ENCODE results near the gene BRIP1. TPM values are rescaled to one million over a fixed set of nuclear protein-coding genes. Genes with fewer than 3 reads are reported as not detected.

Gene BRIP1
- total RNA-seq, 8 experiments from 2014 or later: 0.50 to 11.9 (median 1.0) TPM

DNA sequence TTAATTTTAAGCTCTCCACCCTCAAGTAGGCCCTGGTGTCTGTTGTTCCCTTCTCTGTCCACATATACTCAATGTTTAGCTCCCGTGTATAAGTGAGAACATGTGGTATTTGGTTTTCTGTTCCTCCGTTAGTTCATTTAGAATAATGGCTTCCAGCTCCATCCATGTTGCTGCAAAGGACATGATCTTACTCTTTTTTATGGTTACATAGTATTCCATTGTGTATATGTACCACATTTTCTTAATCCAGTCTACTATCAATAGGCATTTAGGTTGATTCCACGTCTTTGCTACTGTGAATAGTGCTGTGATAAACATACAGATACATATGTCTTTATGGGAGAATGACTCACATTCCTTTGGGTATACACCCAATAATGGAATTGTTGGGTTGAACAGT, 160.9 kb downstream of the BRIP1 start:
- ATAC-seq (replicated peaks in 6 of 8): no peak
- Histone ChIP-seq H3K27ac (no peak overlapping the region), H3K4me1 (replicated peaks in 1 of 2) (no peaks in the 10 kb centered on the region), H3K4me3 (no peak overlapping the region)
- 71 to 100% (median 90%) methylated on average over 1 to 3 of the region's 3 CpGs; no CpG with 5 or more reads in 3 of the 10 experiments for WGBS, 10 experiments
- in situ Hi-C loops (cut with MboI; ENCODE audit: low pct_unique_long_range_greater_than_20kb in 2 of 9, low sequenced_read_pairs in 9 of 9, unreplicated experiment in 9 of 9): no loop called here

DNA sequence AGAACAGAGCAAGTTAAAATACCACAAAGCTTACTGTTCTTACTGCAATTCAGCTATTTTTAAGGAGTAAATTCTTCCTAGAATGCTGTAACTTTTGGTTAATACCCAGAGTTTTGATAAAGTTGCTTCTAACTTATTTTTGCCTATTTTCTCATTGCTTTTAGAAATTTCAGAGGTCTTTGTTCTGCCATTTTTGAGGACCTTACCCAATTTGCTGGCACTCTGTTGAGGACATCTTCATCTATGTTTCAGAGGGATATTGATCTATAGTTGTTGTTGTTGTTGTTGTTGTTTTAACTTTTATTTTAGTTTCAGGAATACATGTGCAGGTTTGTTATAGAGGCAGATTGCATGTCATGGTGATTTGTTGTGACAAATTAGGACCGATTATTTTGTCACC, 161.3 kb downstream of the BRIP1 start:
- no peak for ATAC-seq (replicated peaks in 6 of 8)
- in situ Hi-C loops (cut with MboI; ENCODE audit: low pct_unique_long_range_greater_than_20kb in 2 of 9, low sequenced_read_pairs in 9 of 9, unreplicated experiment in 9 of 9): no loop called here
- 86 to 100% (median 100%) methylated on average over 1 of the region's 1 CpG; no CpG with 5 or more reads in 2 of the 10 experiments for WGBS, 10 experiments
- H3K4me3 ChIP-seq: no peak overlapping the region
- no peaks in the 10 kb centered on the region for H3K4me1 ChIP-seq (replicated peaks in 1 of 2)
- H3K27ac ChIP-seq: no peak overlapping the region

DNA sequence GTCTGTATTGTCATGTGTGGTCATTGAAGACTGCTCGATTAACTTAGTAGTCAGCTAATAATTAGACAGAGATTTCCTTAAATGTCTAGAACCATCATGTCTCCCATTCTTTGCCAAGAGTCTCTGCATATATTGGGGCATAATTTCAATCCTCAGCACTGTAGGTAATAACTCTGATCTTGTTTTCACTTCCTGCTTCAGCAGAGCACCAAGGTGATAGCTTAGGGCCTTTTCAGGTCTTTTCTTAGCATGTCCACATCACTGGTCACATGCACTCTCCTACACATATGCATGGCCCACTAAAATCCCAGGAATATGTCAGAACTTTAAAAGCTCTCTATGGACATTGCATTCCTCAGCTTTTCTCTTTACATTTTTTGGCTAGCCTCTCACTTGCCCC, 162.0 kb downstream of the BRIP1 start:
- no peak for ATAC-seq (replicated peaks in 6 of 8)
- Histone ChIP-seq H3K4me3 (no peak overlapping the region), H3K27ac (no peak overlapping the region), H3K4me1 (replicated peaks in 1 of 2) (no peaks in the 10 kb centered on the region)
- in situ Hi-C loops (cut with MboI; ENCODE audit: low pct_unique_long_range_greater_than_20kb in 2 of 9, low sequenced_read_pairs in 9 of 9, unreplicated experiment in 9 of 9): no loop called here
- 88 to 100% (median 92%) methylated on average over 1 of the region's 1 CpG for WGBS, 10 experiments

GRCh38 chr17:61700252-61700651, 163.1 kb downstream of the BRIP1 start:
- Histone ChIP-seq H3K27ac (no peak overlapping the region), H3K4me1 (replicated peaks in 1 of 2) (no peaks in the 10 kb centered on the region), H3K4me3 (no peak overlapping the region)
- ATAC-seq (replicated peaks in 6 of 8): no peak
- in situ Hi-C loops (cut with MboI; ENCODE audit: low pct_unique_long_range_greater_than_20kb in 2 of 9, low sequenced_read_pairs in 9 of 9, unreplicated experiment in 9 of 9): no loop called here
- WGBS, 10 experiments: 93 to 100% (median 97%) methylated on average over 1 to 5 of the region's 5 CpGs

- in situ Hi-C loops (cut with MboI; ENCODE audit: low pct_unique_long_range_greater_than_20kb in 2 of 9, low sequenced_read_pairs in 9 of 9, unreplicated experiment in 9 of 9): no loop called here
- Histone ChIP-seq H3K27ac (no peak overlapping the region), H3K4me3 (no peak overlapping the region), H3K4me1 (replicated peaks in 1 of 2) (no peaks in the 10 kb centered on the region)
- 83 to 100% (median 97%) methylated on average over 1 to 2 of the region's 2 CpGs; no CpG with 5 or more reads in 2 of the 10 experiments for WGBS, 10 experiments
- no peak for ATAC-seq (replicated peaks in 6 of 8)
Measured at GRCh38 chr17:61699694-61700093, 163.6 kb downstream of the BRIP1 start.

GRCh38 chr17:61699032-61699431, 164.3 kb downstream of the BRIP1 start:
- ATAC-seq (replicated peaks in 6 of 8): no peak
- H3K27ac ChIP-seq: no peak overlapping the region
- no peak overlapping the region for H3K4me3 ChIP-seq
- WGBS, 10 experiments: 80 to 100% (median 100%) methylated on average over 1 of the region's 1 CpG; no CpG with 5 or more reads in 1 of the 10 experiments
- H3K4me1 ChIP-seq (replicated peaks in 1 of 2): no peaks in the 10 kb centered on the region
- in situ Hi-C loops (cut with MboI; ENCODE audit: low pct_unique_long_range_greater_than_20kb in 2 of 9, low sequenced_read_pairs in 9 of 9, unreplicated experiment in 9 of 9): no loop called here

DNA sequence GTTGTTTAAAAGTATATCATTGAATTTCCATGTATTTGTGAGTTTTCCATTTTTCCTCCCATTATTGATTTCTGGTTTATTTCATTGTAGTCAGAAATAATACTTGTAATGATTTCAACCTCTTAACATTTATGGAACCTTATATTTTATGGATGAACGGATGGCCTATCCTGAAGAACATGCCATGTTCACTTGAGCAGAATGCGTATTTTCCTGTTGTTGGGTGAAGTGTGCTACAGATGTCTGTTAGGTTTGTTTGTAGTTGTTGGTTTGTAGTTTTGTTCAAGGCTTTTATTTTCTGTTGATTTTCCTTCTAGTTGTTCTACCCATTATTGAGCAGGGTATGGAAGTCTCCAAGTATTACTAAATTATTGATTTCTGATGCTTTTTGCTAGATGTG, 165.1 kb downstream of the BRIP1 start:
- Histone ChIP-seq H3K27ac (no peak overlapping the region), H3K4me3 (no peak overlapping the region), H3K4me1 (replicated peaks in 1 of 2) (no peaks in the 10 kb centered on the region)
- WGBS, 10 experiments: 95 to 100% (median 100%) methylated on average over 1 to 2 of the region's 2 CpGs; no CpG with 5 or more reads in 2 of the 10 experiments
- in situ Hi-C loops (cut with MboI; ENCODE audit: low pct_unique_long_range_greater_than_20kb in 2 of 9, low sequenced_read_pairs in 9 of 9, unreplicated experiment in 9 of 9): no loop called here
- no peak for ATAC-seq (replicated peaks in 6 of 8)

DNA sequence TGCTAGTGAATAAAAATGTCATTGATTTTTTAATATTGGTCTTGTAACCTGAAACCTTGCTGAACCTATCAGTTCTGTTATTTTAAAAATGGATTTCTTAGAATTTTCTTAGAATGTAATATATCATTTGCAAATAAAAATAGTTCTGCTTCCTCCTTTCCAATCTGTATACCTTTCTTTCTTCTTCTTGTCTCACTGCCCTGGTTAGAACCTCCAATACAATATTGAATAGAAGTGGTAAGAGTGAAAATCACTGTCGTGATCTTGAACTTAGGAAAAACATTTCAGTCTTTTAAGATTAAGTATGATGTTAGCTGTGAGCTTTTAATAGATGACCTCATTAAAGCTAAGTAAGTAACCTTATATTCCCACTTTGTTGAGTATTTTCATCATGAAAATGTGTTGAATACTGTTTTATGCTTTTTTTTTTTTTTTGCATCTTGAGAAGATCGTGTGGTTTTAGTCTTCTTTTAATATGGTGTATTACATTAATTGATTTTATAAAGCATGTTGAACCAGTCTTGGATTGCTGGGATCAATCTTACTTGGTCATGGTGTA, 167.5 kb downstream of the BRIP1 start:
- 66 to 100% (median 98%) methylated on average over 1 to 2 of the region's 2 CpGs for WGBS, 10 experiments
- in situ Hi-C loops (cut with MboI; ENCODE audit: low pct_unique_long_range_greater_than_20kb in 2 of 9, low sequenced_read_pairs in 9 of 9, unreplicated experiment in 9 of 9): no loop called here
- no peak overlapping the region for H3K27ac ChIP-seq
- H3K4me1 ChIP-seq (replicated peaks in 1 of 2): no peaks in the 10 kb centered on the region
- ATAC-seq (replicated peaks in 6 of 8): no peak
- no peak overlapping the region for H3K4me3 ChIP-seq

DNA sequence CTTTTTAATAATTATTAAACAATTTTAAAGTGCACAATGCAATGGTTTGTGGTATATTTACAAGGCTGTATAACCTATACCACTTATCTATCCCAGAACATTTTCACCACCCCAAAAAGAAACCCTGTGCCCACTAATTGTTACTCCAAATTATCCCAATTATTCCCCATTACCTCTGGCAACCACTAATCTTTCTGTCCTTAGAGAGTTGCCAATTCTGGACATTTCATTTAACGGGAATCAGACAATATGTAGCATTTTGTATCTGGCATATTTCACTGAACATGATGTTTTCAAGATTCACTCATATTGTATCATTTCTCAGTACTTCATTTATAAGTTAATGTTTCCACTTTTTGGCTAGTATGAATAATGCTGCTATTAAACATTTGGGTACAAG, 169.2 kb downstream of the BRIP1 start:
- H3K4me3 ChIP-seq: no peak overlapping the region
- WGBS, 10 experiments: 36 to 100% (median 87%) methylated on average over 1 of the region's 1 CpG; no CpG with 5 or more reads in 2 of the 10 experiments
- H3K4me1 ChIP-seq (replicated peaks in 1 of 2): no peaks in the 10 kb centered on the region
- no peak overlapping the region for H3K27ac ChIP-seq
- no peak for ATAC-seq (replicated peaks in 6 of 8)
- in situ Hi-C loops (cut with MboI; ENCODE audit: low pct_unique_long_range_greater_than_20kb in 2 of 9, low sequenced_read_pairs in 9 of 9, unreplicated experiment in 9 of 9): no loop called here

- Histone ChIP-seq H3K4me1 (replicated peaks in 1 of 2) (no peaks in the 10 kb centered on the region), H3K27ac (no peak overlapping the region), H3K4me3 (no peak overlapping the region)
- in situ Hi-C loops (cut with MboI; ENCODE audit: low pct_unique_long_range_greater_than_20kb in 2 of 9, low sequenced_read_pairs in 9 of 9, unreplicated experiment in 9 of 9): no loop called here
- WGBS, 10 experiments: 80 to 100% (median 96%) methylated on average over 1 to 3 of the region's 3 CpGs; no CpG with 5 or more reads in 2 of the 10 experiments
- ATAC-seq (replicated peaks in 6 of 8): no peak
Measured at GRCh38 chr17:61689610-61690180, 173.6 kb downstream of the BRIP1 start.

- no peak overlapping the region for H3K27ac ChIP-seq
- ATAC-seq (replicated peaks in 6 of 8): no peak
- H3K4me3 ChIP-seq: no peak overlapping the region
- in situ Hi-C loops (cut with MboI; ENCODE audit: low pct_unique_long_range_greater_than_20kb in 2 of 9, low sequenced_read_pairs in 9 of 9, unreplicated experiment in 9 of 9): no loop called here
- no peaks in the 10 kb centered on the region for H3K4me1 ChIP-seq (replicated peaks in 1 of 2)
- WGBS, 10 experiments: 67 to 100% (median 90%) methylated on average over 1 of the region's 2 CpGs; no CpG with 5 or more reads in 4 of the 10 experiments
Measured at GRCh38 chr17:61687769-61688168, 175.6 kb downstream of the BRIP1 start.

DNA sequence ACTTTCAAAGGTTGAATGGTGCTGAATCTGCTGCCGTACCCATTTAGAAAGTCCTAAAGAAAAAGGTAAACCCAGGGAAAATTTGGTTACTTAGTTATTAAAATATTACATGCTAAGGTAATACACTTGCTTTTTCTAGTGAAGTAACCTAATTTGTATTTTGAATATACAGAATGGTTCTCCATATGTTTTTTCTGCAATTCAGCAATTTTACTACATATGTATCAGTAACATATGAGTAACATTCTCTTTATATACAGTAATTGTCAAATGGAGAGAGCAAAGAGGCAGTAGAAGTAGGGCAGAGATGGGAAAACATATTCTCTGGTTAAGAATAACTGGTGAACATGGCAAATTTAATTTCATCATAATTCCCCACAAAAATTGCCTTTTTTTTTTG, 177.2 kb downstream of the BRIP1 start:
- no peak for ATAC-seq (replicated peaks in 6 of 8)
- Histone ChIP-seq H3K27ac (no peak overlapping the region), H3K4me1 (replicated peaks in 1 of 2) (no peaks in the 10 kb centered on the region), H3K4me3 (no peak overlapping the region)
- 60 to 100% (median 100%) methylated on average over 1 of the region's 1 CpG; no CpG with 5 or more reads in 2 of the 10 experiments for WGBS, 10 experiments
- in situ Hi-C loops (cut with MboI; ENCODE audit: low pct_unique_long_range_greater_than_20kb in 2 of 9, low sequenced_read_pairs in 9 of 9, unreplicated experiment in 9 of 9): no loop called here

DNA sequence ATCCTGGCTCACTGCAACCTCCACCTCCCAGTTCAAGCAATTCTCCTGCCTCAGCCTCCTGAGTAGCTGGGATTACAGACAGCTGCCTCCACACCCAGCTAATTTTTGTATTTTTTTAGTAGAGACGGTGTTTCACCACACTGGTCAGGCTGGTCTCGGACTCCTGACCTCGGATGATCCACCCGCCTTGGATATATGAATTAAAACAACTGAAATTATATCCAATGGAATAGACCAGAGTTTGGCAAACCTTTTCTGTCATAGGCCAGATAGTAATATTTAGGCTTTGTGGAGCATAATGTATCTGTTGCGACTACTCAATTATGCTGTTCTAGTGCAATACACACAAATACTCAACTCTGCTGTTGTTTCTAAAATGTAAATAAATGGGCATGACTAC, 178.5 kb downstream of the BRIP1 start:
- Histone ChIP-seq H3K4me1 (replicated peaks in 1 of 2) (no peaks in the 10 kb centered on the region), H3K27ac (no peak overlapping the region), H3K4me3 (no peak overlapping the region)
- WGBS, 10 experiments: 87 to 100% (median 100%) methylated on average over 1 to 5 of the region's 5 CpGs; no CpG with 5 or more reads in 2 of the 10 experiments
- ATAC-seq (replicated peaks in 6 of 8): no peak
- in situ Hi-C loops (cut with MboI; ENCODE audit: low pct_unique_long_range_greater_than_20kb in 2 of 9, low sequenced_read_pairs in 9 of 9, unreplicated experiment in 9 of 9): no loop called here

DNA sequence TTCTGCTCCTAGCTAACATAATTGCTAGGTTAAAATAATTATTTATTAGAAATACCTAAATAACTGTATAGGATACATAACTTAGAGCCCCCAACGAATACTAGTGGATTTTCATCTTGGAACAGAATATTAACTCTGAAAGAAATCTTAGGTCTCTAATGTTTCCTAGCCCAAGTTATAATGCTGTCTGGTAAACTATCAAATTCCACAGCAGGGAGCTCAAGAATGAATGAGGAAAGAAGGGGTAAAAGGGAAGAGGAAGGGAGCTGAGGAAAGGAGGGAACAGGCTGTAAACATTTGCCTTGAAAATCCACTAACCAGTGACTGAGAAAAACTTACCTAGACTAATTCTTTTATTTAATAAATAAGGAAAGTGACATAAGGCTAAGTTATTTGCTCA, 179.2 kb downstream of the BRIP1 start:
- in situ Hi-C loops (cut with MboI; ENCODE audit: low pct_unique_long_range_greater_than_20kb in 2 of 9, low sequenced_read_pairs in 9 of 9, unreplicated experiment in 9 of 9): no loop called here
- Histone ChIP-seq H3K27ac (no peak overlapping the region), H3K4me1 (replicated peaks in 1 of 2) (no peaks in the 10 kb centered on the region), H3K4me3 (no peak overlapping the region)
- 80 to 100% (median 100%) methylated on average over 1 of the region's 1 CpG; no CpG with 5 or more reads in 2 of the 10 experiments for WGBS, 10 experiments
- ATAC-seq (replicated peaks in 6 of 8): no peak

Measured in motor neuron (in vitro differentiated cells).